Measurements from ENCODE around the gene NAALADL2. TPM values are rescaled to one million over a fixed set of nuclear protein-coding genes. Genes with fewer than 3 reads are reported as not detected.

The NAALADL2 gene
- total RNA-seq, 1 experiment from 2014 or later = 1.6 TPM

GRCh38 chr3:175558261-175558660 is 699.1 kb downstream of the NAALADL2 start:
- no peak overlapping the region for H3K56ac ChIP-seq (ENCODE audit: insufficient read length, low read depth, low read length)
- H3K9me3 Mint-ChIP-seq = peaks cover 4 to 10% of the 10 kb centered on the region in 2 experiments; a peak in 4 of 5 replicates
- no peaks in the 10 kb centered on the region for H3K4me1 ChIP-seq (ENCODE audit: insufficient read depth, low read length)
- no peak overlapping the region for H4K5ac ChIP-seq (ENCODE audit: insufficient read length, low read depth, low read length)
- no peaks in the 10 kb centered on the region for H3K9me3 ChIP-seq (ENCODE audit: control insufficient read depth, low read depth, low read length)
- H3K9ac ChIP-seq (ENCODE audit: extremely low read depth, insufficient read length, low read length) = no peak overlapping the region
- no peak overlapping the region for H3T11ph ChIP-seq (ENCODE audit: low read length)
- WGBS (ENCODE audit: extremely low coverage, insufficient read length, low lambda C conversion rate) = no CpG with 5 or more reads among the region's 1 CpG
- no peaks in the 10 kb centered on the region for H3K27me3 ChIP-seq (ENCODE audit: insufficient read depth, low read length)
- no peak overlapping the region for H2AFZ ChIP-seq (ENCODE audit: low read length)
- peaks cover 0 to 9% (median 2%) of the 10 kb centered on the region in 3 experiments; a peak in 4 of 7 replicates for H3K36me3 Mint-ChIP-seq (ENCODE audit: insufficient read depth in 1 of 3, low read depth in 3 of 3)
- no peak overlapping the region for H2BK12ac ChIP-seq (ENCODE audit: insufficient read length, low read depth, low read length)
- no peaks in the 10 kb centered on the region for H3K27me3 Mint-ChIP-seq (ENCODE audit: low read depth)
- H3K14ac ChIP-seq (ENCODE audit: insufficient read depth, low read length) = no peak overlapping the region
- no peak for DNase-seq
- TF ChIP-seq CTCF (conservative IDR thresholded peaks at IDR 0.05) = no peak
- H3K79me2 ChIP-seq (ENCODE audit: insufficient read depth, low read length) = no peaks in the 10 kb centered on the region
- no peak overlapping the region for H2BK15ac ChIP-seq (ENCODE audit: low read depth, low read length)
- no peak overlapping the region for H3K27ac ChIP-seq (ENCODE audit: insufficient read length, low read depth, low read length)
- no peaks in the 10 kb centered on the region for H4K20me1 ChIP-seq (ENCODE audit: control insufficient read depth, insufficient read depth, insufficient read length)
- no peak overlapping the region for H3K23ac ChIP-seq (ENCODE audit: insufficient read length, low read depth, low read length)
- no peak overlapping the region for H3K4ac ChIP-seq (ENCODE audit: low read depth, low read length)
- no peak overlapping the region for H3K18ac ChIP-seq (ENCODE audit: insufficient read length, low read depth, low read length)
- H2BK120ac ChIP-seq (ENCODE audit: low read depth, low read length, poor library complexity, severe bottlenecking) = no peak overlapping the region
- H2BK20ac ChIP-seq (ENCODE audit: low read depth, low read length, poor library complexity, severe bottlenecking) = no peak overlapping the region
- H3K27ac Mint-ChIP-seq = no peak overlapping the region; a peak in 1 of 7 replicates
- no peak overlapping the region for H3K4me2 ChIP-seq (ENCODE audit: insufficient read depth, insufficient read length, low read length)
- H4K8ac ChIP-seq (replicated peaks; ENCODE audit: insufficient read length, low read depth, low read length) = no peak overlapping the region
- H3K23me2 ChIP-seq (ENCODE audit: insufficient read length, low read depth, low read length, poor library complexity, severe bottlenecking) = no peaks in the 10 kb centered on the region
- no peak overlapping the region for H4K91ac ChIP-seq (ENCODE audit: insufficient read length, low read depth, low read length)
- H3K4me1 Mint-ChIP-seq = no peaks in the 10 kb centered on the region
- H2AK5ac ChIP-seq (ENCODE audit: insufficient read length, low read length) = no peak overlapping the region
- no peak overlapping the region for H3K4me3 Mint-ChIP-seq
- no peak overlapping the region for H2BK5ac ChIP-seq (ENCODE audit: insufficient read length, low read length)
- no peaks in the 10 kb centered on the region for H3K79me1 ChIP-seq (ENCODE audit: insufficient read depth, low read depth, low read length, poor library complexity, severe bottlenecking)

All from H9 (cell line).